ENCODE results near the gene FGF22.
"Not testable (repeated sequence)": the region's sequence is repeated elsewhere in the genome, so short reads cannot be mapped to it uniquely, and the experiment has no call there.

The FGF22 gene

DNA sequence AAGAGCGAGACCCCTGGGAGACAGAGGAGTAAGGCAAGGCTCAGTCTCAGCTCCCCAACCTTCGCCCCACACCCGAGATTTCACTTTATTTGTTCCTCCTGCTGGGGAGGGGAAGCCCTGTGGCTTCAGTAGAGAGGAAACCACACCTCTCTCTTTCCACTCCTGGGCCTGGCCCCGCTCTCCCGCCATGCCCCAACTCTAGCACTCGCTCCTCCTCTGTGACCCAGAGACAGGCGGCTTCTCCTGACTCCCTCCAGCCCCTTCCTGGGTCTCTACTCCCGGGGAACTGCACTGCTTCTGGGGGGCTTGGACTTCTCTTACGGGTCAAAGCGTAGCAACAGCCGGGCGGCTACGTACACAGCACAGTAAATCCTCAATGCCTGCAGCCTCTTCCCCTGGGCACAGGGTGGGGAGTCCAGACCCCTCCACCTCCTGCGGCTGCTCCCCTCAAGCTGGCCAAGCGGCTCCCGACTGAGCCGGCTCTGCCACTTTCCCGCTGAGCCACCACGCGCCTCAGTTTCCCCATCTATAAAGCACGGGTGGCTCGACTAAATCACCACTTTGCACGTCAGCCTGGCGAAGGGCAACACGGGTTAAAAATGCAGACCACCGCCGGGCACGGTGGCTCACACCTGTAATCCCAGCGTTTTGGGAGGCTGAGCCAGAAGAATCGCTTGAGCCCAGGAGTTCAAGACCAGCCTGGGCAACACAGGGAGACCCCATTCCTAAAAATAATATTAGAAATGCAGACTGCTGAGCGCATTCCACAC is 21.9 kb downstream of the FGF22 start:
- peak; percentile 74 to 75 for DNase-seq

DNA sequence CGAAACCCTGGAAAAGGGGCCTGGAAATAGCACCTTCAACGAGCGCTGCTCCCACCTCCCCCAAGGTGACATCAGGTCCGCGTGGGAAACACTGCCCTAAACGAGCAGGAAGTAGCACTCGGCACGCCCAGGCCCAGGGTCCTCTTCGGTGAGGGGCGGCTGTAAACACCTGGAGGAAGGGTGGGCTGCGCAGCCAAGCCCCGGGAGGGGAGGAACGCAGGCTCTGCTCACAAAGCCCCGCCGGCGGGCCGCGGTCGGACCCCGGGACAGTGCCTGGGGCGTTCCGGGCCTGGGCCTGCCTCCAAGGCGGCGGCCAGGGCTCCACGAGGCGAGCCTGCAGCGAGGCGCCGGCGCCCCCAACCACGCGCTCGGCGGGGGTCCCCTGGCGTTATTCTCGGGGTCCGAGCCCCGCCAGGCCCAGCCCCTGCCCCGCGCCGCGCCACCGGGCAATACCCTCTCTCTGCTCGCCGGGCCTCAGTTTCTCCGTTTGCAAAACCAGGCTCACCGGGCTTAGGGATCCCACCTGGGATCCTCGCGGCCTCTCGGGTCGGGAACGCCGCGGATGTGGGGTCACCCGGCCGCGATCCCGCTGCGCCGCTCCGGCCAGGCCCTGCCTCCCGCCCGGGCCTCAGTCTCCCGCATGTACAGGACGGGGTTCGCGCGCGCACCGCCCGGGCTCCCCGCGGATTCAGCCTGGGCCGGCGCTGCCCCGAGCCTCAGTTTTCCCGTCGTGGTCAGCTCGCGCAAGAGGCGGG is 22.7 kb downstream of the FGF22 start:
- peak; percentile 61 to 74 for DNase-seq

DNA sequence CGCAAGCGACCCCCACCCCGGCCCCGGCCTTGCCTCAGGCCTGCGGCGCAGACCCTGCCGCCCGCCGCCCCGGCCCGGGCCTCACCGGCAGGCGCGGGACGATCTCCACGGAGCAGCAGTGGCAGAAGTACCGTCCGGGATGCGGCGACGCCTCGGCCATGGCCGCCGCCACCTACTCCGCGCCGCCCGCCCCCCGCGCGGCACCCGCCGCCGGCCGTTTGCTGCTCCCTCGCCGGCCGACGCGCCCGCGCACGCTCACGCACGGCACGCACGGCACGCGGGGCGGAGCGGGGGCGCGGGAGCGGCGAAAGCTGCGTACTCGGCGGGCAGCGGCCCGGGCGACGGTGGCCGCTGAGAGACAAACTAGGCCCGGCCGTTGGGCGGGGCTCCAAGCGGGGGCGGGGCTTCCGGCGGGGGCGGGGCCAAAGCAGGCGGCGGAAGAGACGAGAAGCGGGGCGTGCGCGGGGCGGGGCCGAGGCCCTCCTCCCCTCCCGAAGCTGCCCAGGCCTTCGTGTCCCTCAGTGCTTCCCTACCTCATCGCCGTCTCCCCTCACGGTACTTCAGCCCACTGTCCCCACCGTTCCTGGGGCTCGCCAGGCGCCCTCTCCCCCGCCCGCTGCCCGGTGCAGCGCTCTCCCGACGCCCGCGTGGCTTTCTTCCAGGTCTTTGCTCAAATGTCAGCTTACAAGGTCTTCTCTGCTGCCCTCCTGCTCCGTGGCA is 23.4 kb downstream of the FGF22 start, which contains the start of gene RNF126:
TSS of gene RNF126 (minus strand) at position 253 of the 720 bp plus-strand sequence. CDS start at position 160, 93 bp downstream.
- DNase-seq = peak; percentile 93 to 95

DNA sequence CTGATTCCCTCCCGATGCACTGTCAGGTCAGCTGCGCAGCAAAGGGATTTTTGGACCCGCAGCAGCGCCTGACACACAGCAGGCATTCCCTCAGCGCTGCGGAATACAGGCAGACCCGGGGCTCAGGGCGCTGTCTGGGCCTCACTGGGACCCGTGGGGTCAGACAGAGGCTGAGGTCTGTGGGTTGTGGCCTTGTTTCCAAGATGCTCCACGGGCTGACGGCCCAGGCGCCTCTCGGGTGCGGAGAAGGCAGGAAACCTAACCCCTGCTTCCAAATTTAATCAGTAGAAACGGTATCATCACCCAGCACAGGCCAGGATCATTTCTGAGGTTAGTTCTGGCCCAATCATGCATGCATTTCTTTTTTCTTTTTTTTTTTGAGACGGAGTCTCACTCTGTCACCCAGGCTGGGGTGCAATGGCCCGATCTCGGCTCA is 24.0 kb downstream of the FGF22 start:
- DNase-seq = no peak

DNA sequence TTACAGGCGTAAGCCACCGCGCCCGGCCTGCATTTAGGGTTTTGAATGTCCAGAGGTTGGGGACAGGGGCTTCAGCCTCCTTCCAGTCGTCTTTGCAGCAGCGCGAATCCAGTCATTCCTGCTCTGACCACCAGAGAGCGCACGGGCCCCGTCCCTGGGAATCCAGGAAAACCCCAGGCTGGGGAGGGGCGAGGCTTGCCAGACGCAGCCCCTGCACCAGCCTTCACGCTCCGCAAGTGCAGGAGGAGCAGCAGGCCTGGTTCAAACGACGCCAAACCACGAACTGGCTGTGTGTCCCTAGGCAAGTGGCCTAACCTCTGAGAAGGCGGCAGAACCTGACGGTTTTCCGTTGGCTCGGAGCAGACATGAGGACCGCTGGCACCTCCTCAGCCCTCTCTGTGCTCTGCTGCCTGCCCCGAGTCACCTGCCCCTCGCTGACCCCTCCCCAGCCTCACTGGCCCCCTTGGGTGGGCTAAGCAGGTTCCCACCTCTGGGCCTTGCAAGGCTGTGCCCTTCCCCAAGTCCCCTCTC is 25.3 kb downstream of the FGF22 start:
- peak; percentile 84 to 87 for DNase-seq

DNA sequence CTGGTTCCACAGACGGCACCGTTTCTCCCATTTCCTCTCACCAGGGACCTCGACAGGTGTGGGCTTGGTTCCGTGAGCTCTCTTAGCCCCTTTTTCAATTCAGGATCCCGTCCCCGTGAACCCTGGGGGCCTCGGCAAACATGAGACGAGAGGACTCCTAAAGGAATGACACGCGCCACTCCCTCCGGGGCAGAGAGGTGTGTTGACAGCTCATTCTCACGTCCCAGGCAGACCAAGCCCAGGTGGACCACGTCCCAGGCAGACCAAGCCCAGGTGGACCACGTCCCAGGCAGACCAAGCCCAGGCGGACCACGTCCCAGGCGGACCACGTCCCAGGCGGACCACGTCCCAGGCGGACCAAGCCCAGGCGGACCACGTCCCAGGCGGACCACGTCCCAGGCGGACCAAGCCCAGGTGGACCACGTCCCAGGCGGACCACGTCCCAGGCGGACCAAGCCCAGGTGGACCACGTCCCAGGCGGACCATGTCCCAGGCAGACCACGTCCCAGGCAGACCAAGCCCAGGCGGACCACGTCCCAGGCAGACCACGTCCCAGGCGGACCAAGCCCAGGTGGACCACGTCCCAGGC is 27.4 kb downstream of the FGF22 start:
- DNase-seq = not testable (repeated sequence)

DNA sequence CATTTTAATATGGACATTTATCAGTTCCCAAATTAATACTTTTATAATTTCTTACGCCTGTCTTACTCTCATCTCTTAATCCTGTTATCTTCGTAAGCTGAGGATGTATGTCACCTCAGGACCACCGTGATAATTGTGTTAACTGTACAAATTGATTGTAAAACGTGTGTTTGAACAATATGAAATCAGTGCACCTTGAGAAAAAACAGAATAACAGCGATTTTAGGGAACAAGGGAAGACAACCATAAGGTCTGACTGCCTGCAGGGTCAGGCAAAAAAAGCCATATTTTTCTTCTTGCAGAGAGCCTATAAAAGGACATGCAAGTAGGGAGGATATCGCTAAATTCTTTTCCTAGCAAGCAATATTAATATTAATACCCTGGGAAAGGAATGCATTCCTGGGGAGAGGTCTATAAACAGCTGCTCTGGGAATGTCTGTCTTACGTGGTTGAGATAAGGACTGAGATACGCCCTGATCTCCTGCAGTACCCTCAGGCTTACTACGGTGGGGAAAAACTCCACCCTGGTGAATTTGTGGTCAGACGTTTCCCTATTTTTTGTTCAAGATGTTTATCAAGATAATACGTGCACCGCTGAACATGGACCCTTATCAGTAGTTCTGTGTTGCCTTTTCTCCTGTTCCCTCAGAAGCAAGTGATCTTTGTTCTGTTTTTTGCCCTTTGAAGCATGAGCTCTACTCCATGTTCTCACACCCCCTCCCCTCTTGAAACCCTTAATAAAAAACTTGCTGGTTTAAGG is 29.2 kb downstream of the FGF22 start:
- not testable (repeated sequence) for DNase-seq

DNA sequence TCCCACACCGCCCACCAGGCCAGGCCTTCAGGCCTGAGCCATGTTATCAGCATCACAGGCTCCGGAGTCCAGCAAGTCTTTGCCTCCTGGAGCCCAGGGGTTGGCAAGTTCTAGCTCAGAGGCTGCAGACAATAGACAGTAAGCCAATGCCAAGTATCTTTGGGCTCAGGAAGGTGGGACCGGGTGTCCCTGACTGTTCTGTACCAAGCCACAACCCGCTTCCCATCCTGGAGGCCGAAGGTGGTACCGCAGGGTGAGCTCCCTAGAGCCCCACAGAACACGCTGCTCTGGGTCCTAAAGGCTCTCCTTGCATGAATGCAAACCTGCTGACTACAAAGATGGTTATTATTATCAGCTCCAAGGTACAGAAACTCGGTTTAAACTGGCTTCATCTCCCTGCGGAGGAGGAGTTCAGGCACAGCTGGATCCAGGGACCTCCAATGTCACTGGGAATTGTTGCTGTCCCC is 31.0 kb downstream of the FGF22 start:
- DNase-seq = no peak

DNA sequence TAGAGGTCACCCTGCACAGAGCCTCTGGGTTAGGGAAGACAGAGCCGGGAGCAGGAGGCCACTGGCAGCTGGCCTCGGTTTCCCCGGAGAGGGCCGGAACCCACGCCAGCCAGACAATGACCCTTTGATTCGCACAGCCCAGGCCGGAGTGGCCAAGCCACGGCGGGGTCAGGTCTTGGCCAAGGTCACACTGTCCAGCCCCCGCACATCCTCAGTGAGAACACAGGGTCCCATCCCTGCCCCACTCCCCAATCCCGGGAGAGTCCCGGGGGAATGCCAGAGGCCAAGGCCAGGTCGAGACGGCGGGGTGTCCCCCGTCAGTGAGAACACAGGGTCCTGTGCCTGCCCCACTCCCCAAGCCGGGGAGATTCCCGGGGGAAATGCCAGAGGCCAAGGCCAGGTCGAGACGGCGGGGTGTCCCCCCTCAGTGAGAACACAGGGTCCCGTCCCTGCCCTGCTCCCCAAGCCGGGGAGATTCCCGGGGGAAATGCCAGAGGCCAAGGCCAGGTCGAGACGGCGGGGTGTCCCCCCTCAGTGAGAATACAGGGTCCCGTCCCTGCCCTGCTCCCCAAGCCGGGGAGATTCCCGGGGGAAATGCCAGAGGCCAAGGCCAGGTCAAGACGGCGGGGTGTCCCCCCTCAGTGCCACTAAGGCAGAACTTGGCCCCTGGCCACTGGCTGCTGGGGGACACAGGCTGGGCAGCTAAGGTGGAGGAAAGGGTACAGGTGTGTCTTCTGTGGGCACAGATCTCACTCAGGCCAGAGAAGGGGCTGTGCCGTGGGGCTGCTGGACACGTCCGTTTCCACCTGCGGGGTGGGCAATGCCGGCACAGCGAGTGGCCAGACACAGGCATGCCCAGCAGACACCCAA is 34.8 kb downstream of the FGF22 start:
- no peak for DNase-seq

DNA sequence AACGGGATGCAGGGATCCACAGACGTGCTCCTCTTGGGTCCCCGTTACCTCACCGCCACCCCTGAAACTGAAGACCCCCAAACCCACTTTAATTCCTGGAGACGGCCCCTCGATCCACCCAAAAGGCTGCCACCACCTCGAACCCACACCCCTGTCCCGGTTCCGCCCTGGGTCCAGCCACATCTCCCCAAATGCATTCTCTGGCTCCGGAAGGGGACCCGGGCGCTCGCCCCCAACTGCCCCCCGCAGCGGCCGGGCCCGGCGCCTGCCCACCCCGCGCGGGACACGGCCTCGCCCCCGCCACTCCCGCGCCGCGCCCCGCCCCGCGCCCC is 36.3 kb downstream of the FGF22 start:
- no peak for DNase-seq

DNA sequence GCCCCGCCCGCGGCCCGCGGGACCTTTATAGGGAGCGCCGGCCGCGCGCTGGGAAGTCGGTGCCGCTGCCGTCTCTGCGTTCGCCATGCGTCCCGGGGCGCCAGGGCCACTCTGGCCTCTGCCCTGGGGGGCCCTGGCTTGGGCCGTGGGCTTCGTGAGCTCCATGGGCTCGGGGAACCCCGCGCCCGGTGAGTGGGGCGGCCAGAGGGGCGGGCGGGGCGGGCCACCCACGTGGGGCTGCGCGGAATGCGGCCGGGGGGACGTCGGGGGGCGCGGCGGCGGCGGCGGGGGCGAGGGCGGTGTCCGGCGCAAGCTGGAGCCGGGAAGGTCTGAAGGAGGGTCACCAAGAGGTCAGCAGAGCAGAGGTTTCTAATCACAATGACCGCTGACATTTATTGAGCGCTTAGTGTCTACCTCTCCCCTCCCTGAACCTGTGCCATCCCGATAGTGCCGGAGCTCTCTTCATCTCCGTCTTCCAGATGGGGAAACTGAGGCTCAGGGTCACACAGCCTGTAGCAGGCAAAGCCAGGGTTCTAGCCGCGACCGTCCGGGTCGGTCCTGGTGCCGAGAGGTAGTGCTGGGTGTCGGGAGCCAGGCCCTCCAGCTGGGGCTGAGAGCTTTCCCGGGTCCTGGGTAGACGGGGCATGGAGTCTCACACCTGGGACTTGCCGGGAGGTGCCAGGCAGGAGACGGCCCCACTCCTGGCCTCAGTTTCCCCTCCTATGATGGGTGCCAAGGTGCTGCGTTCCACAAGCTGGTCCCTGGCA is 36.8 kb downstream of the FGF22 start, which contains the start of gene FSTL3:
TSS of gene FSTL3 (plus strand) at position 54 of the 767 bp plus-strand sequence. CDS start at position 86, 32 bp downstream.
- DNase-seq = no peak

DNA sequence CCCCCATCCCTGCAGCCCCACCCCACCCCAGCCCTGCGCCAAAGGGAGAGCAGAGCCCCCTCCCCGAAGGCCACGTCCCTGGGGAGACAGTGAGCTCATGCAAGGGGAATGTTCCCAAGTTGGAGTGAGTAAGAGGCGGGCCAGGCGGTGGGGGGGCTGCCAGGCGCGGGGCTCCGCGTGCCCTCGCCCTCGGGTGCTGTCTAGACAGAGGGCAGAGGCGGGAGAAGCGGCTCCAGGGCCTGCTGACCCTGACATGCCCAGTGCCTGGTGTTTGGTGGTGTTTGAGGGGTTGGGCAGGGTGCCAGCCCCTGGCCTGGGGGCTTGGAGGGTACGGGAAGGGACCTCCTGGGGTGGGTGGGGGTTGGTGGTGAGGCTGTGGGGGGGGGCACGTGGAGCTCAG is 37.5 kb downstream of the FGF22 start:
- no peak for DNase-seq

DNA sequence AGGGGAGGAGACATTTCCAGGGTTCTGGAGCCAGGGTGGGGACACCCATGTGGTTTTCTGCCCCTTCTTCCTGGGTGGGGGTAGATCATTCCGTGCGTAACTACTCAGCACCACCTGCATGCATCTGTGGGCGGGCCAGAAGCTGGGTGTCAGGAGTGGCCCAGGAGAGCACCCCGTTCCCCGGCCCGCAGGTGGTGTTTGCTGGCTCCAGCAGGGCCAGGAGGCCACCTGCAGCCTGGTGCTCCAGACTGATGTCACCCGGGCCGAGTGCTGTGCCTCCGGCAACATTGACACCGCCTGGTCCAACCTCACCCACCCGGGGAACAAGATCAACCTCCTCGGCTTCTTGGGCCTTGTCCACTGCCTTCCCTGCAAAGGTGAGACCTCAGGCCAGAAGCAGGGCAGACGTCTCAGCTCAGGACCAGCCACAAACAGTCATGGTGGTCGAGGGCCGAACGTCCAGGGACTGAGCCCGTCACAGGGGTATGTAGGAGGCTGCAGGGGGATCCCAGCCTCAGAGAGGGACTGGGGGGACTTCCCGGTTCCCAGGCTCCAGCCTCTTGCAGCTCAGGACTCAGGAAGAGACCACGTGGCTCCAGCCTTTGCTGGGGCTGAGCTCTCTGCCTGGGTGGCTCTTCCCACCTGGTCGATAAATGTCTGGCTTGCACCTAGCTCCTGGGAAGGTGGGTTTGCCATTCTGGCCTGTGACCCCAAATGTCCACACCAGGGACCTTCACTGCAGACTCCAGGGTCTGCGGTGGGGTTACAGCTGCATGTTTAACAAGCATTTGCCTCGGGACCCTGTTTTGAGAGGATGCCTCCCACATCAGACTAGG is 38.1 kb downstream of the FGF22 start:
- DNase-seq = no peak

DNA sequence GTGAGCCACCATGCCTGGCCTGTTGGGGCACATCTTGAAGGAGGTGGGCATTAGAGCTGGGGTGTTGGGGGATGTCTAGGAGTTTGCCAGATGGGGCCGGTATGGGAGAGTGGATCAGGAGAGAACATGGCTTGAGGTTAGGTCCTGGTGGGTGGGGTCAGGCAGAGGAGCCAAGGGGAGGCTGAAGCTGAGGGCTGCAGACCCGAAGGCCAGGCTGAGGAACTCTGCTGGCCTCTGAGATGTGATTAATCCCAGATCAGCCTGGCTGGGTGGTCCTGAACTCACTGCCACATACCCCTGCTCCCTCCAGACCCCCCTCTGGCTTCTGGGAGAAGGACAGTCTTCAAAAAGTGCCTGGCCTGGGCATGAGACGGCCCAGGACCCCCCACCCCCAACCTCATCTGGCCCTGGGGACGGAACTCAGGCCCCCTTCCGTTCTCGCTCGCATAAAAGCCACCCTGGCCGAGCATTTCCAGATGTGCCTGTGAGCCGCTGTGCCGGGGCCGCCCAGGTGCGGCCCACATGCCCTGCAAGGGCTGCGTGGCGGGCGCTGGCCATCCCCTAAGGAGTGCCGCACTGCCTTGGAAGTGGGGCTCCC is 39.2 kb downstream of the FGF22 start:
- DNase-seq = no peak

DNA sequence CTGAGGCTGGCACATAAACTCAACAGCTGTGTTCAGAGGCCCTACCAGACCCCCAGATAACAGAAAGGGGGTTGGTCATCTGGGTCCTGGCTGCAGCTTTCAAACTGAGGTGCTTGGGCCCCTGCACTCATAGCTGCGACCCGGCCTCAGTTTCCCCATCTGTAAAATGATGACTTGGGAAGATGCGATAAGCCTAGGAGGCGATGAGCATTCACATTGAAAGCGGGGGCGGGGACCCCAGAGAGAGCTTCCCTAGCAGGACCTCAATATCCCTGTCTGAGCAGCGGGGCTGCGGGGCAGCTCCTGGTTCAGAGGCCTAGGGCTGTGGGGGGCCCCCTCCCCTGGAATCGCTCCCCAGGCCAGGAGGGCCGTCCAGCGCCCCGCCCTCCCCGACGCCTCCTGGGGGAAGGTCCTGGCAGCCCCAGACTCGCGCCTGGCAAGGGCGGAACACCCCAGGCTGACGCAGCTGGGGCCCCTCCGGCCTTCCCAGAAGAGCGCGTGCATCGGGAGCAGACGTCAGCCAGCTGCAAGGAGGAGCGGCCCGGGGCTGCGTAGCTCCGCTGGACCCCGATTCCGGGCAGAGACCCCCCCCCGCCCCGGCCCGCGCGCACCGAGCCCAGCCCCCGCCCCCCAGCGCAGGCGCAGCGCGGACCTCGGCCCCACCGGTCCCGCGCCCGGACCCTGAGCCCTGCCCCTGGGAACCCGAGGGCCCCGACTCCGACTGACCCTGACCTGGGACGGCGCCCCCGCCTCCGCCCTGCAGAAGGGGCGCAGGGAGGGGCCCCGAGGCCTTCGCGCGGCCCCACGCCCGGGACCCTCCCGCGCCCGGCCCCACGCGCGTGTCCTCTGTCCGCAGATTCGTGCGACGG is 40.0 kb downstream of the FGF22 start:
- peak; percentile 31 to 62 for DNase-seq

DNA sequence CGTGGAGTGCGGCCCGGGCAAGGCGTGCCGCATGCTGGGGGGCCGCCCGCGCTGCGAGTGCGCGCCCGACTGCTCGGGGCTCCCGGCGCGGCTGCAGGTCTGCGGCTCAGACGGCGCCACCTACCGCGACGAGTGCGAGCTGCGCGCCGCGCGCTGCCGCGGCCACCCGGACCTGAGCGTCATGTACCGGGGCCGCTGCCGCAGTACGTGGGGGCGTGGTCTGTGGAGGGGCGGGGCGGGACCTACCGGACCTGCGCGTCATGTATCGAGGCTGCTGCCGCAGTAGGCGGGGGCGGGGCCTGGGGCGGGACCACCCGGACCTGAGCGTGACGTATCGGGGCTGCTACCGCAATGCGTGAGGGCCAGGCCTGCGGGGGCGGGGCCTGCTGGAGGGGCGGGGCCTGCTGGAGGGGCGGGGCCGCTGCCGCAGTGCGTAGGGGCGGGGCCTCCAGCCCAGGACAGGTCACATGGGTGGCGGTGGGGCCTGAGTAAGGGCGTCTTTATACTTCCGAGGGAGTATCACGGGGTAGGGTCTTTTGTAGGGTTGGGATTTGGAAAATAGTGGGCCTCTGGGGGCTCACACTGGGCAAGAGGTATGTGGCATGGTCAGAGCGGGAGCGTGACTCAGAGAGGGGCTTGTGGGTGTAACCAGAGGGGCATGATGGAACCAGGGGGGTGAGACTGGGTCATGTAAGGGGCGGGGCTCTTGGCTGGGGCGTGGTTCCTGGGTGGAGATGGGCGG is 40.8 kb downstream of the FGF22 start:
- DNase-seq = peak; percentile 100

Data from CD4-positive, alpha-beta T cell treated with Interleukin-4 for 1 hour (primary cell).